DMS153 treated with DMSO at 0.1 percent for 48 hours (cell line): Measurements from ENCODE around the gene AASDH.
"Not testable (repeated sequence)": the region's sequence is repeated elsewhere in the genome, so short reads cannot be mapped to it uniquely, and the experiment has no call there.

ENCODE experiments used
- DNase-seq: peaks from one replicate; lab custom pipeline; 2025; ENCODE audit not compliant: unreplicated experiment; lab: John Stamatoyannopoulos, UW

Gene AASDH

DNA sequence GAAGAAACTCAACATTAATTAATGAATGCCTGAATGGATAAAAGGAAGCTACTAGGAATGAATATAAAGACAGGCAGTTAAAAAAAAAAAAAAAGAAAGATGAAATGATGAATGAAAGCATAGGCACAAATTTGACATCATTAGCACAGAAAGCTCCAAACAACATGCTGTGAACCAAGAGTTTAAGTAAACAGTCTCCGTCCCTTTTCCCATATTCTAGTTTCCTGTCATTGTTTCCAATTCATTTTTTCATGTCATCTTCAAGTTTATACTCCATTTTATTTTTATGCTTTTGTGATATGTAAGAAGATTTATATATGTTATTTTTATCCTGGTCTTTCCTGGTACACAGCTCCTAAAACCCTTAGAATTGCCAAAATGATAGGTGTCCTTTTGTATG is 17.7 kb upstream of the AASDH start:
- DNase-seq: no peak

DNA sequence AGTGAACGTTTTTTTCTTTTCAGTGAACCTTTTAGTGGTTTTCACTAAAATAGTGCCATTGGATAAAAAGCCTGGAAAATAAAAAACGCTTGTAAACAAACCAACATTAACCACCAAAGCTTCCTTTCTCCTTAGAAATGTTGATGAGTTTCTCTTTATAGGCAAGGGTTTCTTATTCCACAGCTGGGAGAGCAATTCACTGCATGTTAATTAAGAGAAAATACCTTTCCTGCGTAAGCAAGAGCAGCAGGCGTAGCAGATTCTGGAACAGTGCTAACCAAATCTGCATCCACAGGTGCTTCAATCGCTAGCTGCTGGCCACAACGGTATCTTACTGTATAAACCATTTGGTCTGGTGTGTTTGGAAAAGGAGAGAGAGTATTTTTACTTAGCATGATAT is 13.3 kb upstream of the AASDH start:
- DNase-seq: no peak

DNA sequence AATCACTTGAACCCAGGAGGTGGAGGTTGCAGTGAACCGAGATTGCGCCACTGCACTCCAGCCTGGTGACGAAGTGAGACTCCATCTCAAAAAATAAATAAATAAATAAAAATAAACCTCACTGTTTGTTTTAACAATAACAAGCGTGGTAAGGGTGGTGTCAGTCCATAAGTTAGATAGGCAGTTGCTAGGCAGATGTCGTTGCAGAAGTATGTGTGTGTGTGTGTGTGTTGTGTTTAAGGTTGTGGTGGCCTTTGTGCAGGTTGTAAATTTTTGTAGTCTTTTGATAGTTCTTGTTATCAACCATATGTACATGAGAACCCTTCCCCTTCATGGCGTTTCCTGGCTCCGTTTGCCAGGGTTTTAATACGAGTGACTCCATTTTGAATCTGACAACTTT is 4.0 kb upstream of the AASDH start:
- no peak for DNase-seq

DNA sequence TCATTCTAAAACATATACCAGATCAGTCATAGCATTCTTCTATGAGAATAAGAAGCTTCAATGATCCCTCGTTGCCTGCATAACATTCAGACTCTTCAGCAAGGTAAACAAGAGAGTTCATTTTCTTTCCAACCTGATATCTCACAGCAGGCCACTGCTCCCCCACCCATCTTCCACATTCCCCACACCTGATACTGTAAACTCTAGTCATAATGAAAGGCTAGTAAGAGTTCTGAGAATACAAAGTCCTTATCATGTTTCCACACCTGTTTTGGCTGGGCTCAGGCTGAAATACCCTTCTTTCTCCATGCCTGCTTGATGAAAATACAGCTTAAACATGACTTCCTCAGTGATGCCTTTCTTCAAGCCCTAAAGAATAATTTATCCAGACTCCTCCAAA is 2.3 kb upstream of the AASDH start:
- no peak for DNase-seq

DNA sequence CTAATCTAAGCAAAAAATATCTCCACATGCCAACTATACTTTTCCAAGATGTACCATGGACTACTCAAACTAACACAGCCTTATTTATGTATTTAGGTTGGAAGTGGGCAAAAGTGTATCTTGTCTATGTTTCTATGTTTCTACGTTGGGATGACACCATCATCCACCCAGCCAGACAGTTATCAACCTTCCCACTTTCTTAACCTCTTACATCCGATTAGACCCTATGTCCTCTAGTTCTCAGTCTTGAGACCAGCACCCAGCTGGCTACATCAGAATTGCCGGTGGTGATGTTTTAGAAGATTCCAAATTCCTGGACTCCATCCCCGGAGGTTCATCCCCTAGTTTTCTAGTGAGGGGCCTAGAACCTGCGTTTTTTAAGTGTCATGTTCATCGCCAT is 1.0 kb upstream of the AASDH start:
- no peak for DNase-seq

DNA sequence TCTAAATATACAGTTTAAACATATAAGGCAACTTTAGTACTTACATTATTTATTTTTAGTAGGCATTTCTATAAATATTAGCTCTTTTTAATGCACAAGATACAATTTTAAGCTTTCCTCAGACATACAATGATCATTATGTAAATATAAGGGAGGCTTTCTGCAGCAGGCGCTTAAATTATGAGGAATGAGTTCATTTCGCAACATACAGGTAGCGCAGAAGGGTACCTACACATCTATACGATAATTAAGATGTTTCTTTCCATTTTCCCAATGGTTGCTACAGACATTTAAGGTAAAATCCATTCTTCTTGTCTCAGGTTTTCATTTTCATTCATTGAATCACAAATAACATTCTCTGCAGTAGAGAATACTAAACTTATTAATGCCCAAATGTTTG is 1.2 kb downstream of the AASDH start:
- DNase-seq: no peak

DNA sequence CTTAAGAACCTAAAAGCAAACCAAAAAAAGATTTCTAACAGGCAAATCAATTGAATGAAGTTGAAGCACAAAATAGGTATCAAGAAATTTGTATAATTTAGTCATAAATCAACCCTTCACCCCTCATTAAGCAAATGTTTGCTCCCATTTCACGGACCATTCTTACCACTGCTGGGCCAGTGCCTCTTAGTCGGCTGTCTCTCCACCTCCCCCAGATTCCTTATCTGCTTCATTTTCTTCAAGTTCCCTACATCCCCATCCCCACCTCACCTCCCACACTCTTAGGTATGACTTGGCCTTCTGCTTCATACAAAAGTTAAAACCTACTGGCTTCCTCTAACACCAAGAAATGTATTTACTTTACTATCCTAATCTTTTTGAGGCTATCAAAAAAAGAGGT is 11.8 kb downstream of the AASDH start:
- no peak for DNase-seq

DNA sequence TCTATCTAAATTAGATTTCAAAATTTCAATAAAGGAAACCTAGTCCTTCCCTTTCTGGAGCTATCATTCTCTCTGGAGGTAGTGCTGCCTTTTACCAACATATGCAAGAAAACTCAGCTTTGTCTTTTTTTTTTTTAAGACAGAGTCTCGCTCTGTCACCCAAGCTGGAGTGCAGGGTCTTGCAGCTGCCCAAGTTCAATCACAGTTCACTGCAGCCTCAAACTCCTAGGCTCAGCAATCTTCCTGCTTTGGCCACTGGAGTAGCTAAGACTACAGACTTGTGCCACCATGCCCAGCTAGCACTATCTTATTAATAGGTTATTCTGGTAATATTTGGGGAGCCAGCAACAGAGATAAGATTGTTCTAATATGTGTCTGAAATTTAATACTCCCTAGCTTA is 12.3 kb downstream of the AASDH start:
- DNase-seq: no peak

DNA sequence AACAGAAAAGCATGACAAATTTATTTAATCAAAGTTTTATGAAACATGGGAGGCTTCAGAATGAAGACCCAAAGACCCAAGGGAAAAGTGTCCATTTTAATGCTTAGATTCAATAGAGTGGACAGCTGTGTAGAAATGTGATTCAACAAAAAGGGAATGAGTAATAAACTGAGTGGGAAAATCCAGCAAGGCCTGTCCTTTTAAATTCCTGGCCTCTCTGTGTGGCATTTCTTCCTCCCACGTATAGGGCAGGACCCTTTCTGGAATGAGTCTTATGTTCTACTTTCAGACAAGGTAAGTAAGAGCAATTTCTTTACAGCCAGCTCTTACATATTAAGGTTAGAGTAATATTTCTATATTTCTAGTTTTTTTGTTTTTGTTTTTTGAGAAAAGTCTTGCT is 14.5 kb downstream of the AASDH start:
- DNase-seq: no peak

DNA sequence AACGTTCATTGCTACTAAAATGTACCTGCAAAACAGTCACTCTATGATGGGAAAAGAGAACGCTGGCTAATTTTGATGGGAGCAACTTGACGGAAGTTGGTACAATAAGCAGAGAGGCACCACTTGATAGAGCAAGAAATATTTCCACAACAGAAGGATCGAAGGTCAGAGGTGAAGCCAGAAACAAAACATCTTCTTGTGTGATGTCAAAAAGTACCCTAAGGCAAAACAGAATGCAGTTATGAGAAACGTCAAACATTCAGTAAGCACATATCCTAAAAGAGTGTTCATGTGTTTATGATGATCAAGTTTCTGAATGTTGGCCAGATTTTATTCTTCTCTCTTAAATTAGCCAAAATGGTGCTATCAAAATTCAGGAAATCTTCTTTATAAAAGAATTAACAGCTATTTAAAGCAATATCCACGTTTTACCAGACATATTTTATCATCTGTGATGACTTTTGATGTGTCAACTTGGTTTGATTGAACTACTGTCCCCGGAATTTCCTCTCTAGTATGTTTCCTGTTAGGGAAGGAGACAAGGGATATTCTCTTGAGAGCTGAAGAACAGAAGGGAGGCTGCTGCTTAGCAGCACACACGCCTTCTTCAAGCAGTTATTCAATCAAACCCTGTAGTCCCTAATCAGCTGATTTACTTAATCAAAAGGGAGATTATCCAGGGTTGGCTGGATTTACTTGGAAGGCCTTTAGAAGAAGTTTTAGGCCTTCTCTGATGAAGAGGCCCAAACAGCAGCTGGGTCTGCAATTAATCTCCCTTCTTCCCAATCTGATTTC is 15.7 kb downstream of the AASDH start:
- DNase-seq: no peak

DNA sequence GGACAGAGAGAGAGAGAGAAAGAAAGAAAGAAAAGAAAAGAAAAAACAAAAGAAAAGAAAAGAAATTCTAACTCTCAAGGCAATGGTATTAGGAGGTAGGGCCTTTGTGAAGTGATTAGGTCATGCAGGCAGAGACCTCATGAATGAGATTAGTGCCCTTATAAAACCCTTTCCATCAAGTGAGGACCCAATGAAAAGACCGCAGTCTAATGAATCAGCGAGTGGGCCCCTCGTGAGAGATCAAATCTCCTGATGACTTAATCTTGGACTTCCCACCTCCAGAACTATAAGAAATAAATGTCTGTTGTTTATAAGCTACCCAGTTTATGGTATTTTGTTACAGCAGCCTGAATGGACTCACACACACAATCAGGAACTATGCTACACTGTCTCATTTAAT is 16.9 kb downstream of the AASDH start:
- no peak for DNase-seq

DNA sequence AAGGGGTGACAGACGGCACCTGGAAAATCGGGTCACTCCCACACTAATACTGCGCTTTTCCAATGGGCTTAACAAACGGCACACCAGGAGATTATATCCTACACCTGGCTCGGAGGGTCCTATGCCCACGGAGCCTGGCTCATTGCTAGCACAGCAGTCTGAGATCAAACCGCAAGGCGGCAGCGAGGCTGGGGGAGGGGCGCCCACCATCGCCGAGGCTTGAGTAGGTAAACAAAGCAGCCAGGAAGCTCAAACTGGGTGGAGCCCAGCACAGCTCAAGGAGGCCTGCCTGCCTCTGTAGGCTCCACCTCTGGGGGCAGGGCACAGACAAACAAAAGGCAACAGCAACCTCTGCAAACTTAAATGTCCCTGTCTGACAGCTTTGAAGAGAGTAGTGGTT is 24.3 kb downstream of the AASDH start:
- not testable (repeated sequence) for DNase-seq

DNA sequence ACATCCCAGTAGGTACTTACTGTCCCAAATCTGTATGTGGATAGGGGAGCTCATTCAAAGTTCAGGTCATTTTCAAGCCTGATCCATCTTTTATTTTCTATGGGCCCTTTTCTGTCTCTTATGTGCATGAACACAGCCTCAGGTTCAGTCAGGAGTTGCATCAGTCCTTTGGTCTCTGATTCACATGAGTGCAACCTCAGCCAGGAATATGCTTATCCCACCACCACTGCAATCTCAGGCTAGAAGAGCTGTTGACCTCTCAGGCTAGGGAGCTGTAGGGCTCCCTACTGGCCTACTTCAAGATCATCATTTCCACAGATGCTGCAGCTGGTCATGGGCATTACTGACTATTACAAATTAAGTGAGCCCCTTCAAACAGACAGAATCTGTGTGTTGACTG is 27.2 kb downstream of the AASDH start:
- no peak for DNase-seq

DNA sequence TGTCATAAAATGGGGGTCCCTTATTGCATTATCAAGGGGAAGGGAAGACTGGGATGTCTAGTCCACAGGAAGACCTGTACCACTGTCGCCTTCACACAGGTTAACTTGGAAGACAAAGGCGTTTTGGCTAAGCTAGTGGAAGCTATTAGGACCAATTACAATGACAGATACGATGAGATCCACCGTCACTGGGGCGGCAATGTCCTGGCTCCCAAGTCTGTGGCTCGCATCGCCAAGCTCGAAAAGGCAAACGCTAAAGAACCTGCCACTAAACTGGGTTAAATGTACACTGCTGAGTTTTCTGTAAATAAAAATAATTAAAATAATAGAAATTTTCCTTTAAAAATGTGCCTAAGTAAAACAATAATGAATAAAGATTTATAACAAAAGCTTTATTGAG is 30.6 kb downstream of the AASDH start:
- no peak for DNase-seq

DNA sequence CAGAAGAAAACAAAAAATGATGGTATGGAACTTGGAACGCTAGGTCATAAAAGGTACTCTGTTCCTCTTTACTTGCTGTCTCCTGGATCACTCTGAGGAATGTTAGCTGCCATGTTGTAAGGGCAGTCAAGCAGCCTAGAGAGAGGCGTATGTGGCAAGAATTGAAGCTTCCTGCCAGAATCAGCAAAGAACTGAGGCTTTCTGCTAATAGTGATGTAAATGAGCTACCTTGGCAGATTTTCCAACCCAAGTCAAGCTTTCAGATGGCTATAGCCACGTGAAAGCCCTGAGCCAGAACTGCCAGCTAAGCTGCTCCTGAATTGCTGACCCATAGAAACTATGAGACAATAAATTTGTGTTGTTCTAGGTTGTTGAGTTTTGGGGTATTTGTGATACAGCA is 38.7 kb downstream of the AASDH start:
- no peak for DNase-seq

DNA sequence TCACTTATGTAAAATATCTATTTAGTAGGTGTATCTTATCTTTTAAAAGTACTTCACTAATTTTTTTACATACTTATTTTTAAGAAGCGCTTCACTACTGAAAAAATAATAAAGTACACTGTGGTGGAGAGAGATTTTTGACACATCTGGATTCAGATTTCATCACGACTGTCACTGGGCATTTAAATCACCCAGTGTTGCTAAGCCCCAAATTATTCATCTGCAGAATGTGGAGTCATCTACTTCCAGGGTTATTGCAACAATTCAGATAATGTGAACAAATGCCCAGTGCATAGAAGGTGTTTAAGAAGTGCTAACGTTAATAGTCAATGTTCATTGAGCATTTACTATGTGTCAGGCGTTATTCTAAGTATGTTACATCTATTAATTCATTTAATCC is 41.8 kb downstream of the AASDH start:
- no peak for DNase-seq

DNA sequence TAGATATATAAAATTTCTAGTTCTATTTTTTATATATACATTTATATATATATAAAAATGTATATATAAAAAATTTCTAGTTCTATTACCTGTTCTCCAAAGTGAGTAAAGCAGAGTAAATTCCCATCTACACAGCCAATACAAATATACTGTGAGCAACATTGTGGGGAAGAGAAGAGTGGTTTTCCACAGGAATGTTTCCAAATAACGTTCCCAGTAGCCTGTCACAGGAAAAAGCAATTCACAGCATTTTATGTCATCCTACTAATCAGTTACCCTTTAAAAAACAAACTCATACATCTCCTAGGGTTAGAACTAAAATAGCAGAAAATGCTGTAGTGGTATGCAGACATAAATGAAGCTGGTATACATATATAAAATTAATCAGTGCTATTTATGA is 44.5 kb downstream of the AASDH start:
- no peak for DNase-seq

DNA sequence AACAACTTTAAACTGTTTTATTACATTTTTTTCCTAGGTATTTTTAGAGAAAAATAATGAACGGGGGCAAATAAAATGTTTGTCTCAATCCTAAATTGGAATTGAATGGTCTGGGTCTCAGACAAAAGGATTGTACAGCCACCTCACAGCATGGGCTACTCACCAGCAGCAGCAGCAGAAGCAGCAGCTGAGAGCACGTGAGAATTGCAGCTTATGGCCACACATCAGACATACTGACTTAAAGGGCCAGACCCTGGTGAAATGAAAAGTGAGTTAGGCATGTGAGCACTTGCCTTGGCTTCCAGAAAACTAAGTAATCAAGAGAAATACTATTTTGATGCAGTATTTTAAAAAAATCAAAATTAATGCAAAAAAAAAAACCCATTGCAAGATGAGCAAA is 56.6 kb downstream of the AASDH start:
- DNase-seq: no peak

DNA sequence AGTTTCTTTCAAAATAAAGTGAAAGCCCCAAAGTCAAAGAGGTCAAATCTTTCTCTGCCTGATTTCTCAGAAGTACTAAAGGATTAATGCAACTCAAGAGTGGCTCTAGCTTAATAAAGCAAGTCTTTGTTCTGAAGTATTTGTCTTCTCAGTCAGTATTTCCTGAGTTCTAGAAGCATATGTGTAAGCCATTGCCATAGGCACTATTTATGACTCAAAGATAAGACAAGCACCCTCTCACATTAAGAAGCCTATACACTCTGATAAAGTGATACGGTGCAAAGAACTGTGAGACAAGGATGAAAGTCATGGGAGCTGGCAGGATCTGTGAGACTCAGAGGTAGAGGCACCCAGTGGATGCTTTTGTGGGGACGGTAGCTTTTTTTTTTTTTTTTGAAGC is 60.9 kb downstream of the AASDH start:
- no peak for DNase-seq

DNA sequence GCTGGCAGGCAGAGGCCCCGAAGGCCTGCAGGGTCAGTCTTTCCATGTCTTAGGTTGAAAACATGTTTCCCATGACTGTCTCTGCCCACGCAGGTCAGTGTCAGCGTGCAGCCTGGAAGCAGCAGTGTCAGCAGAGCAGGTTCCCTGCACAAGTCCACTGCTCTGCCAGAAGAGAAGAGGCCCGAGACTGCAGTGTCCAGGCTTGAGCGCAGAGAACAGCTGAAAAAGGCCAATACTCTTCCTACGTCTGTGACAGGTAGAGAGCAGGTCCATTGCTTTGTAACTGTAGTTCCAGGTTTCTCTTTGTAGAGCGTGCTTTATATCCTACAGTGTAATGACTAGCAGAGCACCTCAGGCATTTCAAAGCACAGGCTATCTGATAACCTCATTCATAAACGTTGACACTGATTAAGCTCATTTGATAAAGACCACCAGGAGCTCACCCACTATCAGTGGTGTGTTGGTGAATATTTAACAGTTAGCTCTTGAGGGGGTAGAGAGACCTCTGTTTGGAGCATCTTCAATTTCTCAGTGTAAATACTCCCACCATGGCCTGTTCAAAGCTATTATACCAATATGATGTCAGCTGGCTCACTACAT is 63.2 kb downstream of the AASDH start:
- DNase-seq: no peak

DNA sequence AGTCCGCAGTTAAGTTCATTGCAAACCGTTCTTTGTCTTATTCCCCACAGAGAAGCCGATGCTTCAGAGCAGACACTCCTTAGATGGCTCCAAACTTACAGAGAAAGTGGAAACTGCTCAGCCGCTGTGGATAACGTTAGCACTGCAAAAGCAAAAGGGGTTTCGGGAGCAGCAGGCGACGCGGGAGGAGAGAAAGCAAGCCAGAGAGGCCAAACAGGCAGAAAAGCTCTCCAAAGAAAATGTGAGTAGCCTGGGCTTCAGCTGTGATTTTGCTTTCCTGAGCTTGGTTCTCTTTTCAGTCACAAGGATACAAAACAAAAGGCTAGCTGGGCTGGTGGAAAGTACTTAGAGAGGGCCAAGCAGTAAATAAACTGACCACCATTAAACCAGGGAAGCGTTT is 64.0 kb downstream of the AASDH start:
- DNase-seq: no peak

DNA sequence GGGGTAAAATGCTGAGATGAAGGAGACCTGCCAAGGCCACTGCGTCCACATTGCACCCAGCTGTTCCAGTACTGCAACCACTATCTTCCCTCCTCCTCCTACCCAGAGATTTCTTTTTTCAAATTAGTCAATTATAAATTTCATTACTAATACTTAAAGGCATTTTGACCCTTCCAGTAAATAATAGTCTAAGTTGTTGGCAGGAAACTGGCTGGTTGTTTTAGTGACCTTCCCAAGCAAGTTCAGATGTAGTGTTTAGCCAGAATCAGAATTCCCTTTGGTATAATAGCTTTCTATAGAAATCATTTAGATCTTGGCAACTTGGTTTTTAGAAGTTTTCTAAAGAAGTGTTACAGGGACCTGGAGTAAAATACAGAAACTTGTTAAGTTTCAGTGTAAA is 66.0 kb downstream of the AASDH start:
- no peak for DNase-seq

DNA sequence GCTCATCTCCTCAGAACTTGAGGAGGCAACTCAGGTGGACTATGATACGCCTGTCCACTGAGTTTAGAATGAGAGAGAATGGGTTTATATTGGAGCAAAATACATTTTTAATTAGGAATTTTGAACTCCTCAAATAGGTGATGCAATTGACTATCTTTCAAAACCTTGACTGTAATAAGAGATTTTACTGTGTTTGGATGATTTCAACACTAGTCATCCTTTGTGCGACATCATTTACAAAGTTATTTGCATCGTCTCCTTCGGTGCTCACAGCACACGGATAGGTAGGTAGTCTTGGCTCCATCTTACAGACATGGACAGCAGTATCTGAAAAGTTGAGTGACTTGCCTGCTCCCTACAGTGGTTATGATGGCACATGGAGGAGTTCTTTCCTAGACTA is 67.0 kb downstream of the AASDH start:
- no peak for DNase-seq
